Upper lobe of left lung (tissue), 4 donors: ENCODE data around the gene VPS39.

Experiments used
- EP300 ChIP-seq, 4 donors: sonication (generic); formaldehyde crosslinking; IDR thresholded peaks; one replicate each; pipeline ENCODE4 v1.5.1; 2017; ENCODE audit warnings: antibody characterized with exemption in 4 of 4, control low read depth in 2 of 4
- POLR2AphosphoS5 ChIP-seq, 2 donors: sonication (generic); formaldehyde crosslinking; IDR thresholded peaks; one replicate each; pipeline ENCODE4 v1.5.1; 2017; ENCODE audit warnings: antibody characterized with exemption in 2 of 2
- TF ChIP-seq, protein P1 (sequence below), 6 experiments: fragments of 450-650 bp in 4 of 6; fragments of 200-600 bp in 2 of 6; sonication (generic) in 2 of 6; IDR thresholded peaks; one replicate each; pipeline ENCODE4 v1.5.1; 2016 to 2019; ENCODE audit warnings: antibody characterized with exemption in 6 of 6

DNA sequence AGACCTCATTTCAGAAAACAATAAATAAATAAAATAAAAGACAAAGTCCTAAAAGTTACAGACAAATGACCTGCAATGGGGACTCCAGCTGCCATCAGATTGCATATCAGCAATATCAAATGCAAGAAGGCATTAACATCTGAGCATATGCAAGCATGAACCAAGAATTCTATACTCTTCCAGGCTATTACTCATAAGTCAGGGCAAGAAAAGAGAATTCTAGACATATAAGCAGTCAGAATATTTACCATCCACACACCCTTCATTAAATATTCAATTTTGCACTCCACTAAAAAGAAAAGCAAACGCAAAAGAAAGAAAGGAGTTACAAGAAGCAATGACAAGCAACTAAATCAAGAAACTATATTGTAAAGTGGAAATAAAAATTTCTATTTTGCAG, 72.8 kb downstream of the VPS39 start:
- TF ChIP-seq EP300 (IDR thresholded peaks at IDR 0.05) (no peak), POLR2AphosphoS5 (IDR thresholded peaks at IDR 0.05) (no peak)
- TF ChIP-seq, protein P1, sequence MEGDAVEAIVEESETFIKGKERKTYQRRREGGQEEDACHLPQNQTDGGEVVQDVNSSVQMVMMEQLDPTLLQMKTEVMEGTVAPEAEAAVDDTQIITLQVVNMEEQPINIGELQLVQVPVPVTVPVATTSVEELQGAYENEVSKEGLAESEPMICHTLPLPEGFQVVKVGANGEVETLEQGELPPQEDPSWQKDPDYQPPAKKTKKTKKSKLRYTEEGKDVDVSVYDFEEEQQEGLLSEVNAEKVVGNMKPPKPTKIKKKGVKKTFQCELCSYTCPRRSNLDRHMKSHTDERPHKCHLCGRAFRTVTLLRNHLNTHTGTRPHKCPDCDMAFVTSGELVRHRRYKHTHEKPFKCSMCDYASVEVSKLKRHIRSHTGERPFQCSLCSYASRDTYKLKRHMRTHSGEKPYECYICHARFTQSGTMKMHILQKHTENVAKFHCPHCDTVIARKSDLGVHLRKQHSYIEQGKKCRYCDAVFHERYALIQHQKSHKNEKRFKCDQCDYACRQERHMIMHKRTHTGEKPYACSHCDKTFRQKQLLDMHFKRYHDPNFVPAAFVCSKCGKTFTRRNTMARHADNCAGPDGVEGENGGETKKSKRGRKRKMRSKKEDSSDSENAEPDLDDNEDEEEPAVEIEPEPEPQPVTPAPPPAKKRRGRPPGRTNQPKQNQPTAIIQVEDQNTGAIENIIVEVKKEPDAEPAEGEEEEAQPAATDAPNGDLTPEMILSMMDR (IDR thresholded peaks at IDR 0.05): no peak
